Measurements from ENCODE around the gene NXN. TPM values are rescaled to one million over a fixed set of nuclear protein-coding genes. Genes with fewer than 3 reads are reported as not detected.
"Not testable (repeated sequence)": the region's sequence is repeated elsewhere in the genome, so short reads cannot be mapped to it uniquely, and the experiment has no call there.

The NXN gene
- total RNA-seq, 1 donor from 2014 or later, result 51.6 TPM

- DNase-seq (ENCODE audit: extremely low spot score in 2 of 2), result no peak
- intact Hi-C loops (cut with DNase I), result no loop called here
- H3K36me3 ChIP-seq, result peaks cover 0 to 91% of the 10 kb centered on the region in 2 donors
- H3K9me3 ChIP-seq, result no peaks in the 10 kb centered on the region
- TF ChIP-seq POLR2A (IDR thresholded peaks at IDR 0.05) (no peak), POLR2AphosphoS5 (IDR thresholded peaks at IDR 0.05; ENCODE audit: insufficient read depth in 1 of 2, low read depth in 1 of 2) (no peak), CTCF (IDR thresholded peaks at IDR 0.05) (no peak)
- H3K4me1 ChIP-seq, result no peaks in the 10 kb centered on the region
- no peak overlapping the region for H3K27ac ChIP-seq
- no peak overlapping the region for H3K4me3 ChIP-seq
- H3K27me3 ChIP-seq, result no peaks in the 10 kb centered on the region
Observed at GRCh38 chr17:773467-774312, 205.9 kb downstream of the NXN start.

- no peaks in the 10 kb centered on the region for H3K27me3 ChIP-seq
- TF ChIP-seq CTCF (IDR thresholded peaks at IDR 0.05), result no peak
- TF ChIP-seq POLR2A (IDR thresholded peaks at IDR 0.05), result no peak
- TF ChIP-seq POLR2AphosphoS5 (IDR thresholded peaks at IDR 0.05; ENCODE audit: insufficient read depth in 1 of 2, low read depth in 1 of 2), result no peak
- intact Hi-C loops (cut with DNase I), result no loop called here
- peaks cover 0 to 84% of the 10 kb centered on the region in 2 donors for H3K36me3 ChIP-seq
- H3K4me1 ChIP-seq, result no peaks in the 10 kb centered on the region
- no peak overlapping the region for H3K4me3 ChIP-seq
- no peak overlapping the region for H3K27ac ChIP-seq
- no peak for DNase-seq (ENCODE audit: extremely low spot score in 2 of 2)
- H3K9me3 ChIP-seq, result no peaks in the 10 kb centered on the region
Observed at GRCh38 chr17:773016-773415, 206.6 kb downstream of the NXN start.

GRCh38 chr17:767076-767475 lies 212.5 kb downstream of the NXN start:
- peaks cover 0 to 72% of the 10 kb centered on the region in 2 donors for H3K36me3 ChIP-seq
- no peak overlapping the region for H3K27ac ChIP-seq
- intact Hi-C loops (cut with DNase I), result no loop called here

GRCh38 chr17:760371-760770 lies 219.2 kb downstream of the NXN start:
- H3K36me3 ChIP-seq, result peaks cover 0 to 55% of the 10 kb centered on the region in 2 donors
- no peaks in the 10 kb centered on the region for H3K27me3 ChIP-seq
- no peak for DNase-seq (ENCODE audit: extremely low spot score in 2 of 2)
- no peak for TF ChIP-seq POLR2A (IDR thresholded peaks at IDR 0.05)
- no peak for TF ChIP-seq CTCF (IDR thresholded peaks at IDR 0.05)
- TF ChIP-seq POLR2AphosphoS5 (IDR thresholded peaks at IDR 0.05; ENCODE audit: insufficient read depth in 1 of 2, low read depth in 1 of 2), result no peak
- no peaks in the 10 kb centered on the region for H3K9me3 ChIP-seq
- H3K4me3 ChIP-seq, result no peak overlapping the region
- no peak overlapping the region for H3K27ac ChIP-seq
- intact Hi-C loops (cut with DNase I), result no loop called here
- no peaks in the 10 kb centered on the region for H3K4me1 ChIP-seq

More at GRCh38 chr17:767076-767475, 212.5 kb downstream of the NXN start:
- Histone ChIP-seq H3K4me1 (no peaks in the 10 kb centered on the region), H3K4me3 (no peak overlapping the region), H3K27me3 (no peaks in the 10 kb centered on the region), H3K9me3 (no peaks in the 10 kb centered on the region)
- DNase-seq (ENCODE audit: extremely low spot score in 2 of 2), result no peak
- TF ChIP-seq POLR2A (IDR thresholded peaks at IDR 0.05) (no peak), POLR2AphosphoS5 (IDR thresholded peaks at IDR 0.05; ENCODE audit: insufficient read depth in 1 of 2, low read depth in 1 of 2) (no peak), CTCF (IDR thresholded peaks at IDR 0.05) (no peak)

GRCh38 chr17:759964-760363 lies 219.6 kb downstream of the NXN start:
- no peak overlapping the region for H3K4me3 ChIP-seq
- no peak overlapping the region for H3K27ac ChIP-seq
- no peaks in the 10 kb centered on the region for H3K4me1 ChIP-seq
- intact Hi-C loops (cut with DNase I), result no loop called here
- H3K9me3 ChIP-seq, result no peaks in the 10 kb centered on the region
- peaks cover 0 to 51% of the 10 kb centered on the region in 2 donors for H3K36me3 ChIP-seq
- no peaks in the 10 kb centered on the region for H3K27me3 ChIP-seq
- TF ChIP-seq POLR2AphosphoS5 (IDR thresholded peaks at IDR 0.05; ENCODE audit: insufficient read depth in 1 of 2, low read depth in 1 of 2) (no peak), POLR2A (IDR thresholded peaks at IDR 0.05) (no peak), CTCF (IDR thresholded peaks at IDR 0.05) (no peak)
- DNase-seq (ENCODE audit: extremely low spot score in 2 of 2), result no peak

GRCh38 chr17:756010-756567 lies 223.5 kb downstream of the NXN start:
- H3K9me3 ChIP-seq; H3K27ac ChIP-seq; intact Hi-C loops (cut with DNase I); H3K4me3 ChIP-seq; H3K4me1 ChIP-seq; H3K27me3 ChIP-seq; DNase-seq (ENCODE audit: extremely low spot score in 2 of 2): not testable (repeated sequence)
- H3K36me3 ChIP-seq, result peaks cover 0 to 31% of the 10 kb centered on the region in 2 donors

- Histone ChIP-seq H3K36me3 (peaks cover 0 to 30% of the 10 kb centered on the region in 2 donors), H3K4me1 (peaks cover 12% of the 10 kb centered on the region)
- H3K9me3 ChIP-seq; H3K27ac ChIP-seq; H3K27me3 ChIP-seq; DNase-seq (ENCODE audit: extremely low spot score in 2 of 2); intact Hi-C loops (cut with DNase I); H3K4me3 ChIP-seq: not testable (repeated sequence)
Observed at GRCh38 chr17:755319-755961, 224.1 kb downstream of the NXN start.
